ENCODE data around the gene SGCD.
"Not testable (repeated sequence)": the region's sequence is repeated elsewhere in the genome, so short reads cannot be mapped to it uniquely, and the experiment has no call there.

SGCD gene

DNA sequence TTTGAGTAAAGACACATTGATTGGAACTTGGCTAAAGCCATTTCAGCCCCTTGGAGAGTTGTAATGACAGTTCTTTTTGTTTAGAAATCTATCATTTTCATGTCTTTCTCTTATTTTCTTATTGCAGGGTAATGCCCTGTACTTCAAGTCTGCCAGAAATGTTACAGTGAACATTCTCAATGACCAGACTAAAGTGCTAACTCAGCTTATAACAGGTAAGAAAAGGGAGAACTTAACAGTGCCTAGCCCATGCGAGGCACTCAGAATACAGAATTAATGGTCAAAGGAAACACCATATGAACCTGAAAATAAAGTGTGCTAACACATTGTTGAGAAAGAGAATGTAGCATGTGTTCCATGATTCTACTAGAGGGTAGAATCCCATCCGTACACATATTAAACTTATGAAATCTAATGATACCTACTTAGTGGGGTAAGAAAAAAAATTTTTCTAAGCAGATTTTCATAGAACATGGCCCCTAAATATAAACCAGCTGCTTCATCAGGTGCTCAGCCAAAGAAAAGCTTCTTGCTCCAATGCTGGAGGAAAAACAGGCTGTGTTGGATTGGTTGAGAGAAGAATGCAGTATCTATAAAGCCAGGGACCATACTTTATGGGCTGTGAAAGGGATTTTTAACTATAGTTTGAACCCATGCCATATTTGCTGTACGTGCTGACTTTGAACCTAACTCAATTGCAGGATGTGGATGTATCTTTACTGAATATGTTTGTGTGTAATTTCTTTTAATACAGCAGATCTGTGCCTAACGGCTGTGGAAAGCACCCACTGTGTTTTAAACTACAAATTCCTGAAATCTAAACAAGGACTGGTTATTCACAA is 262.4 kb downstream of the SGCD start:
- no peak for DNase-seq

DNA sequence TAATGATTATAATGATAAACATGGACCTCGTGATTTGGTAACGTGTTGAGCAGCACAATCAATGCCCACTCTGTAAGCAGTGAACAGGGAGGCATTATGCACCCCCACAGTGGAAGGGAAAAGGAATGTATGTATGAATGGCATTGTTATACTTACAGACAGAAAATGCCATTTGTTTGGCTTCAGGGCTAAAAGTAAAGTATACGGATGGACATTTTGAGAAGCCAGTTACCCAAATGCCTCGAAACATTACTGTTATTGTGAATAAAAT is 262.9 kb downstream of the SGCD start:
- no peak for DNase-seq

DNA sequence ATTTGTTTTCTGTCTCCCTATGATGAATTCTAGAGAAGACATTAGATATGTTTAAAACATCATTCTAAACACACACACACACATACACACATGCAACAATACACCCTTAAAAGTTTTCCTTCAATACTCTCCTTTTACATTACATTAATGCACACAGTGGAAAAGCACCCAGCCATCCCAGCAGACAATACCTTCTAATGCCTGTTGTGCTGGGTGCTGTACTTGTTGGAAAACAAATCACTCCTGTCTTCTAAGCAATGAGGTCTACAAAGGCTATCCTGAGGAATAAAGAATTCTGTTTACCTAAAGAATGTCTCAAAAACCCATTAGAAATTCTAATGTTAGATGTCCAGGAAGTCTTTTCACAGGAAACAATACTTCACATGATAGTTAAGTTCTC is 264.0 kb downstream of the SGCD start:
- DNase-seq, result no peak

DNA sequence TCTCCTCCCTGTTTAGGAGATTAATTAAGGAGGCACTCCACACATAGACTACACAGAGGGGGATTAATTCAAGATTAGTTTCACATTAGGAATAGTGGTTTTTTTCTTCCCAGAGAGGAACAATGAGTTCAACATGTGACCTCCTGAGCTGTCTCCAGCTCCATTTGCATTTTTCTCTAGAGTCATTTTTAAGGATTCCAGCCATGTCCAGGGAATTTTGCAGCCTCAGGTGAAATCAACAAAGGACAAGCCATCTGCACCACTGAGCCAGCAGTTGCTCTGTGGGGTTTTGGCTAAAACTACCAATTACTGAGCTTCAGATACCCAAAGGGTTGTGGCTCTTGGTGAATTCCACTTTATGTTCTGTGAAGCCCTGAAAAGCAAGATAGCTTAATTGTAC is 264.7 kb downstream of the SGCD start:
- DNase-seq, result no peak

DNA sequence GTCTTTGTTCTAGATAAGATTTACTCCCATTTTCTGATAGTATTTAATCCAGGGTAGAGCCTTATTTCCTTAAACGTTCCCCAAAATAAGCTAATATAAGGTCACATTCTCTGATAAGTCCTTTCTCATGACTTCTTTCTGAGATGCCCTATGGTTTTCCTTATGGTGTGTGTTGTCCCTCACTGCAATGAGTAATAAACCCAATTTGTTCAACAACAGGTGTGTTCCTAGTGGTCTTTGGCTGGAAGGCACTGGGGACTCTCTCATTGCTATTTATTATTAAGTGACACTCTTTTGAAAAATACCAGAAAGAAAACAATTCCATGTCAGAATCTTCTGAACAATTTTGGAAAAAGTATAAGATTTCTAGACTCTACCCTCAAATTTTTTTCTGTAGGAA is 266.6 kb downstream of the SGCD start:
- no peak for DNase-seq

DNA sequence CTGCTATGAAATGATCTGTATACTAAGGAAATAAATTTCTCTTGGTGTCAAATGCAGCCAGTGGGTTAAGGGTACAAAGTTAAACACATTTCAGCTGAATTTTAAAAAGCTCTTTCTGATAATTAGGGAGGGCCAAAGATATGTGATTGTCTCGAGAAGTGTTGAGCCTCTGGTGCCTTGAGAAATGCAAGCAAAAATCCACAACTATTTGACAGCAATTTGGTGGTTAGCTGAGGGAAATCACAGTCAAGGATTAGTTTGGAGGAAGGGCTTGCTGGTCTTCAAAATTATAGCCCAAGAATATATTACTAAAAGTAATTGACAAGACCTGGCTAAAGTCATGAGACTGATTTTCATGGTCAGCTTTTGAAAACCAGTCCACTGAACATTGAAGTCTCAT is 267.4 kb downstream of the SGCD start:
- DNase-seq, result no peak

DNA sequence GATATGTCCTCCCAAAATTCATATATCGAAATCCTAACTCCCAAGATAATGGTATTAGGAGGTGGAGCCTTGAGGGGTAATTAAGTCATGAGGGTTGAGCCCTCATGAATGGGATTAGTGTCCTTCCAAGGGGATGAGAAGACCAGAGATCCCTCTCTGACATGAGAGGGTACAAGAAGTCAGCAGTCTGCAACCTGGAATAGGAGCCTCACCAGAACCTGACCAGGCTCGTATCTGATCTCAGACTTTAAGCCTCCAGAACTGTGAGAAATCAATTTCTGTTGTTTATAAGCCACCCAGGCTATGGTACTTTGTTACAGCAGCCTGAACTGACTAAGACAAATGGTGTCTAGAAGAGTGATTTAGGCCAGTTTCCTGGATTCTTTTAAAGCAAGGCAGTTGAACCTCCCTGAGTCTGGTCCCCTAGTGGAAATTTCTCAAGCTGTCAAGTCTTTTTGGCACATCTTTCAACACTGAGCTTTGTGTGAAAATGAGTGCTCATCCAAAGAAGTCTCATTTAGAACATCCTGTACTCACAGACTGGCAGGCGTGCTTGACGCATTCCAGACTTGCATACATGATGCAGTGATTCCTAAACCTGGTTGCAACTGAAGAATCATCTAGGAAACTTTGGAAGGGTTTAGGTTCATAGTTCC is 268.3 kb downstream of the SGCD start:
- DNase-seq, result no peak

DNA sequence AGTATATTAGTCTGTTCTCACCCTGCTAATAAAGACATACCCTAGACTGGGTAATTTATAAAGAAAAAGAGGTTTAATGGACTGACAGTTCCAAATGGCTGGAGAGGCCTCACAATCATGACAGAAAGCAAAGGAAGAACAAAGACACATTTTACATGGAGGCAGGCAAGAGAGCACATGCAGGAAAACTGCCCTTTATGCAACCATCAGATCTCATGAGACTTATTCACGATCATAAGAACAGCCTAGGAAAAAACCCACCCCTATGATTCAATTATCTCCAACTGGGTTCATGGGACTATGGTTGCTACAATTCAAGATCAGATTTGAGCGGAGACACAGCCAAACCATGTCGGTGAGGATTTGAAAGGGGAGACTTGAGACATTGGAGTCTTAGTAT is 270.3 kb downstream of the SGCD start:
- no peak for DNase-seq

DNA sequence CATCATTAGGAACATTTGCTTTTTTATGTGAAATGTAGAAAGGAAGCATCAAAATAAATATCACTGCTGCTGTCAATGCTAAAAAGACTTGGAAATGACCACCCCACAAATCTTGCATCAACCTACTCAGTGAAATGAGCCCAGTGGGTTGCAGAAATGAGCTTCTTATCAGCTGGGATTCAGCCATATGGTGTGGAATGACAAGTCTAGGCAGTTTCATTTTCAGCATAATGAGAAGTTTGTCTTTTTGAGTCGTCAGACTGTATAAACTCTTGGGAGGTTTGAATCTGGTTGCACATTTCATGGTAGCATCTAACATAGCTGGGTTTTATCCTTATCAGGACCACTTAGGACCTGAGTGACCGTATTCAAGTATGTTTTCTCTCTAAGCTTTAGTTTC is 272.0 kb downstream of the SGCD start:
- no peak for DNase-seq

DNA sequence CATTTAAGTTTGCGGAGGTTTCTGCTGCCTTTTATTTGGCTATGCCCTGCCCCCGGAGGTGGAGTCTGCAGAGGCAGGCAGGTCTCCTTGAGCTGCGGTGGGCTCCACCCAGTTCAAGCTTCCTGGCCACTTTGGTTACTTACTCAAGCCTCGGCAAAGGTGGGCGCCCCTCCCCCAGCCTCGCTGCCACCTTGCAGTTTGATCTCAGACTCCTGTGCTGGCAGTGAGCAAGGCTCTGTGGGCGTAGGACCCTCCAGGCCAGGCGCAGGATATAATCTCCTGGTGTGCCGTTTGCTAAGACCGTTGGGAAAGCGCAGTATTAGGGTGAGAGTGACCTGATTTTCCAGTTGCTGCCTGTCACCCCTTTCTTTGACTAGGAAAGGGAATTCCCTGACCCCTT is 283.6 kb downstream of the SGCD start:
- not testable (repeated sequence) for DNase-seq

DNA sequence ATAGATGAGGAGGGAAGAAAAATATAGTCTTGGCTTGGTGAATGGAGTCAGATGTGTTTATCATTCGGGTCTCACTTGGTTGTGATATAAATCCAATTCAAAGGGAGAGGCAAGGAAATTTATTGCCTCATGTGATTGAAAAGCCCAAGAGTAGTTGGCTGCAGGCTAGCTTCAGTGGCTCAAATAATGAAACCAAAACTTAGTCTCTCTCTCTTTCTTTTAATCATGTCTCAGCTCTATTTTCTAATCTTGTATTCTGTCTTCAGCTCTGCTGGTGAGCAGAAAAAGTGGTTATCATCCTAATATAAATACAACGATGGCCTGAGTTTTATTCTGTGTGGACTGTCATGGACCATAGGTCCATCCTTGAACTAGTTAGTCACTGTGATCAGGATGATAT is 288.9 kb downstream of the SGCD start:
- DNase-seq, result no peak

DNA sequence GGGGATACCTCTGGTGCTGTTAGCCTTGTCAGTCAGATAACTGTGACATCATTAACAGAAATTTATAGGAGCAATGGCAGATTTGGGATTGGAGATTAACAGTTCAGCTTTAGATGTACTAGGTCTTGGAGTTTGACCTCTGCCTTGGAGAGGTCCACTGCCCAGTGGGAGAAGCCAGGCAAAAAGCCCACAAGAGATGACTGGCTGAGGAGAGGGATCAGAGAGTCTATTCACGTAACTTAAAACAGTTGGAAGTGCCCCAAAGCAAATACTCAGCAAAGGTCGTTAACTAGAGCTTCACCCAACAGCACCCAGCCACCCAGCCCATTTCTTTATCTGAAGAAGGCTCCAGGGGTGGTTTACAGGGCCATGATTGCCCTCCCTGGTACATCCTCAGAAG is 290.5 kb downstream of the SGCD start:
- no peak for DNase-seq

DNA sequence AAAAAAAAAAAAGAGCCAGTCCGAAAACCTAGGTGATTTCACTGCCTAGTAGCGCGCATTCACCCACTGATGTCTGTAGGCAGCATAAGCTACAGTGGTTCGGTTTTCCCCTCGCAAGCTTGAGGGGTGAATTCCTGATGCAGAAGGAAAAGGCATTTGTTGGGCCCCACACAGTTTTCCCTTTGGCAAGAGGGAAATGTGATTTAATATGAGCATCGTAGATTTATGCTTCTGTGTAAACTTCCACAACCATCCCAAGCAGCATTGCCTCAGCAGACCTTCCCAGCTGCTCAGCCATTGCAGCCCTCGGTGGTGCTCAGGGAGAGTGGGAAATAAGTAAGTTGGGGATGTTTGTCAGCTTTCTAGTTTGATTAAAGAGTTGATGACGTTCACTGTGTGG is 291.6 kb downstream of the SGCD start:
- DNase-seq, result no peak

DNA sequence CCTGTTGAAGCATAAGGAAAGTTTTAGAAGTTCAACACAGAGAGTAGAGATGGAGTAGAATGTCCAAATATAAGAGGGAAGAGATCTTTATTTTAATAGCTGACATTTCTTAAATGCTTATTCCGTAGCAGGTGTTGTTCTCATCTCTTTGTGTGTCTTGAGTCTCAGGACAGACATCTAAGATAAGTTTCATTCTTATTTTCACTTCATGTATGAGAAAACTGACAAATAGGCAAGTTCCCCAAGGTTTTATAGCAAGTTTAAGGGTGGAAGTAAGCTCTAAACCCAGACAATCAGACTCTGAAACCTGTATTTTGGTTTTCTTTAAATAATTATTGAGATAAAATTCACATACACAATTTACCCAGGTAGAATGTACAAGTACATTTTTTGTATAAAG is 294.8 kb downstream of the SGCD start:
- DNase-seq, result no peak

DNA sequence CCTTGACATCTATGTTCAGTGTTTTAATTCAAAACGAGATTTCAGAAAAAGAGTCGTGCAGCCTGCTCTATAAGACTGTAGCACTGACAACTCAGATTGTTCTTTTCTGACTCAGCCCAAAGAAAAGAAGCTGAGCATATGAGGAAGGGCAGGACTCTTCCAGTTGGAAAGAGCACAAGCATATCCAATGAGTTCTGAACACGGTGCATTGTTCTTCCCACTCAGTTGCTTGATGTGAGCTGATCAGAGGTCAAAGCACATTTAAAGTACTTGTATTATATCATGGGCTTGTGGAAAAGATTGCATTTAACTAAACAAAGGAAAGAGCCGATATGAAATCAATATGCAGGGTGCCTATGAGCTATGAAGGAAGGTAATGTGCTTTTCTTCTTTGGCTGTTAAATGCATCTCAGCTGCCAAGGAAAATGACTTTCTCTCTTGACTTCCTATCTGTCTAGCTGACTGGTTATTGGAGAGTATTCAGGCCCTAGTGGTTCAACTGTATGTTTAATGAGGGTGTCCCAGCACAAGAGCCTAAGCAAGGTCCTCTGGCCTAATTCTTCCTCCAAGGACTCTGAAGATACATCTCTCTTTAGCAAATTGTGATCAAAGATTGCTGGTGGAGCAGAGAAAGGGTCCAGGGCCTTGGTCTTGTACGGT is 296.5 kb downstream of the SGCD start:
- no peak for DNase-seq

DNA sequence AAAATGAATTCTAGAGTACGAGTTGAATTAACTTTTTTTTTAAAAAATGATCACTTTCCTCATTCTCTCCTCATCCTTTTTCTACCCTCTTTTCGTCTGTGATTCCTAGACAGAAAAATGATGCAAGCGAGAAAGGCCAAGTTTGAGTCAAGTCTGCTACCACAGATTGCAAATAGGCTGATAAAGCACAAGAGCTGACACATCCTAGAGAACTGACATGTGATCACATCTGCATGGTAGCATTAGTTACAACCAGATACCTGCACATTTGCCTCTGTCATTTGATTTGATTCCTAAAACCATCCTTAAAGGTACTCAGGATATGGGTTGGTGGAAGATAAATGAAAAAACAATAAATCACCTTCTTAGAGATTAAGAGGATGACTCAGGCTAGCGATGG is 297.7 kb downstream of the SGCD start:
- DNase-seq, result no peak

DNA sequence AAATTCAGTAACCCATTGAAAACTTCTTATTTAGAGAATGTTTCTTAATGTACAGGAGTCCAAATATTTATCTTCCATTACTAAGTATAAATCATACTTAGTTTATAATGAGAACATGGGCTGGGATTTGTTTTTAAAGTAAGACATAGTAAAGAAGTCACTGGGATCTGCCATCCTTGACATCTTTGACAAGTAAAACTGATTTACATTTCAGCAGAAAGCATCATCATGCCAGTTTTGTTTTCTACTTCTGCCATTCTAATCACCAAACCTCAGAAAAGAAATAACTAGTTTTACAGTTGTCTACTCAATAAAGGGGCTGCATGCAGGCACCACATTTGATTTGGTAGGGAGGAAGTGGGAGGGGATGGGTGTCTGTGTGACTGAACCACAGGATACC is 301.5 kb downstream of the SGCD start:
- no peak for DNase-seq

DNA sequence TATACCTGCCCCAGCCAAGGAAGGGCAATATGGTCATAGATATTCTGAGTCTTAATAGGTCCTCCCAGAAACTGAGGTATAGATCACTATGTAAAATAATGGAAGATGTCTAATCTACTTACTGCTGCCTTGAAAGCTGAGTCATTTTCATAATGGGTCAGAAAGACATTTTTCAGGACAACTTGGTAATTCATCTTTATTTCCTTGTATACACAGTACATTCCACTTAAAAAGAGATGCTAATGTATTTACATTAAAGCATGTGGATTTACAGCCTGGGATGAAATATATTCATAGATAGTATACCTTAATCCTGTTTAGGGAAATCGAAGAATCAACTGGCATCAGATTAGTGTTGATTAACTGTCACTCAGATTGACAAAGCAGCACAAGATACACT is 304.0 kb downstream of the SGCD start:
- no peak for DNase-seq

DNA sequence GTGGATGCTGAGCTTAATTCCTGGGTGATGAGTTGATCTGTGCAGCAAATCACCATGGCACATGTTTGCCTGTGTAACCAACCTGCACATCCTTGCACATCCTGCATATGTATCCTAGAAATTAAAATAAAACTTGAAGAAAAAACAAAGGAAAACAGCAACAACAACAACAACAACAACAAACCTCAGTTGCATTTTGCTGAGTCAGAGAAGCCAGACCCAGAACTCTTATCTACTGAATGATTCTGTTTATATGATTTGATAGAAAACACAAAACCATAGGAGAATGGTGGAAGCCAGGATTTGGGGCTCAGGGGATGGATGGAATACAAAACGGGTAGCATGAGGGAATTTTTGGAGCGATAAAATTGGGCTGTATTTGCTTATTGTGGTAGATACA is 307.3 kb downstream of the SGCD start:
- DNase-seq, result no peak

DNA sequence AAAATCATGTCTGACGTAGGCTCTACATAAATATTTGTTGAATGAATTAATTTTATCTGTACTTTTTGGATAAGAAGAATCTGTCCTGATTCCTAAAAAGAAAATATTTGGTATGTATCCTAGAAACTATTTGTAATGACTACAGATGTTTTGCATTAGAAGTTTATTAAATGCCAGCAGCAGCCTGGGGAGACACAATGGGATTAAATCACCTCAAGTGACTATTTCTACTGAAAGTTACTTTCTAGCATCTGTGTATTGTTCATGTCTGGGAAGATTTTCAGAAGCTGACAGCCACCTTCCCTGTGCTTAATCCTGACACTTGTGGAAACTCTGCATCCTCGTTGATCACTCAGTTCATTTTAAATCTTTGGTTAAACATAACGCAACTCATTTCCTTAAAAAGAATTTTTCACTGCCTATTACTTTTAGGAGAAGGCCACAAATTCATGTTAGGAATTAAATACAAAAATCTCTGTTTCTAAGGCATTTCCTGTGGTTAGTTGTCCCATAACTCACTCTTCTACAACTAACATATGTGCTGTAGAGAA is 313.8 kb downstream of the SGCD start:
- DNase-seq, result no peak

DNA sequence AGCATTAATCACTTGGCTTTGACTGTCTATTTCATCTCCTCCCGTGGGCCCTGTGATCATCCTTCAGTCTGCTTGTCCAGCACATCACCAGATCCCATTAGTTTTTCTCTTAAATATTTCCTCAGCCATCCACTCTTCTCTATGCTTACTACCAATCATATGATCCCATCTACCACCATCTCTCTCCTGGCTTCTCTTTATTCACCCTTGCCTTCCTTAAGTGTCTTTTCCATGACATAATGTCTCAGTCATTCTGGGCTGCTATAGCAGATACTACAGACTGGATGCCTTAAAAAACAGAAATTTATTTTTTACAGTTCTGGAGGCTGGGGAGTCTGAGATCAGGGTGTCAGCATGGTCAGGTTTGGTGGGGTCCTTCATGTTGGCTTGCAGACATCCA is 314.7 kb downstream of the SGCD start:
- no peak for DNase-seq

DNA sequence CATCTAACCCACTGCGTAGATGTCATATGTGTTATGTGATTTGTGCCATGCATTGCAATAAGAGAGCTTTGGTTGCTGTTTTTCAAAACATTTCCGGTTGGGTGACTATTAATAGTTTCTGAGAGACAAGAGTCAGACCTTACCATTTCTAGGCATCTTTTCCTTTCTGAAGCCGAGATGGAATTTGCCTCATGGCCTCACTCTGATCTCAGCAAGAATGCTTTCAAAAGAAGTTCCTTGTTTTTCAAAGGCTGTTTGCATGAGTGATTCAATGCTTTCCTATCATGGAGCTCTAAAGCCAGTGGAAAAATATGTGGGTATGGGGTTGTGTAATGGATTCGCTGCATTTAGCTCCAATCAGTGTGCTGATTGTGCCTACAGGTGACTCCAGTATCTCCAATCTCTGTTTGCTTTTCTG is 320.1 kb downstream of the SGCD start:
- DNase-seq, result no peak

DNA sequence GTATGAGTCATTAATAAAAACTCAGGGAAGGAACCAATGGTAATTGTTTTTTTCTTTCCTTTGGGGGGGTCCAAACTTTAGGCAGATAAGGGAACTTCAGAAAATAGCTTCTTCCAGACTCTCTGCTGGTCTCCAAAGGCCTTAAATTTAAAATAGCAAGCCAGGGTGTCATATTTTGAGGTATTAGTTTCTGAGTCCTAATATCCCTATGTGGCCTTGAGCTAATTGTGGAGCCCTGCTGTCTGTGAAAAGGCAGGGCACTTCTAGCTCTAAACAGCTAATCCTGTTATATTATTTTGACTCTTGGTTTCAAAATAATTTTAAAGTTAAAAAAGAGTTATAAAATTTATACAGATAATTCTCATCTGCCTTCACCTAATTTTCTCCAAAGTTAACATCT is 327.5 kb downstream of the SGCD start:
- no peak for DNase-seq

DNA sequence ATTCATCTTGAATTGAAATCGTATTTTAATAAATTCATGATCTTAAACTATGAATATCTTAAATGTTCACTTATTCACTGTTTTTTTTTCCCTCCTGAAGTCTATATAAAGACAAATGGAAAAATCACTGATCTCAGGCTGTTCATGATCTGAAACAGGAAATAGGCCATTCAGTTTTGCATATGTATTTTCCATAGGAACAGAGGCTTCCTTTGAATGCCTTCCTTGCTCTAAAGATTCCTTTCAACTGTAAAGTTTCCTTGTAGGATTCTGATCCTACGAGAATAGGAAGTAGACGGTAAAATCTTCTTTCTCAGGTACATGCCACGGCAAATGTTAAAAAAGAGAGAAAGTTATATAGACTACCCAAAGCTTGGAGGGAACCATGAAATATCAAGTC is 328.8 kb downstream of the SGCD start:
- DNase-seq, result no peak

Measured in NCI-H446 treated with DMSO at 0.1 percent for 48 hours (cell line).